Activated B cell treated with CpG ODN at 0.5 μM for 24 hours (primary cell): ENCODE measurements around the gene TESMIN. TPM values are rescaled to one million over a fixed set of nuclear protein-coding genes. Genes with fewer than 3 reads are reported as not detected.

Experiments used
- ATAC-seq: fragments of 200-7000 bp; cut with Tn5 transposase; one replicate; pipeline ENCODE4 v1.10.0; 2021; ENCODE audit warnings: low read depth, mild to moderate bottlenecking, moderate library complexity
- CTCF ChIA-PET: fragments of 350-600 bp; sonication (Branson Sonifier 250); formaldehyde crosslinking; loops from one replicate; lab custom pipeline; 2021; ENCODE audit warnings: antibody characterized with exemption; lab: Charles Lee
- POLR2A ChIA-PET: fragments of 350-600 bp; sonication (Branson Sonifier 250); formaldehyde crosslinking; loops from one replicate; lab custom pipeline; 2021; ENCODE audit warnings: antibody characterized with exemption; lab: Charles Lee
- DNase-seq: peaks from one replicate; pipeline ENCODE4 v3.0.0; 2022
- H3K27ac Mint-ChIP-seq: one replicate; pipeline ENCODE4 v1.8.0; 2020; ENCODE audit warnings: mixed read lengths
- H3K27me3 Mint-ChIP-seq: one replicate; pipeline ENCODE4 v1.8.0; 2021; ENCODE audit warnings: mixed read lengths
- H3K36me3 Mint-ChIP-seq: one replicate; pipeline ENCODE4 v1.8.0; 2021; ENCODE audit warnings: low read depth, mixed read lengths
- H3K4me1 Mint-ChIP-seq: one replicate; pipeline ENCODE4 v1.8.0; 2021; ENCODE audit warnings: mixed read lengths
- H3K4me3 Mint-ChIP-seq: one replicate; pipeline ENCODE4 v1.8.0; 2020; ENCODE audit warnings: mild to moderate bottlenecking, mixed read lengths
- H3K9me3 Mint-ChIP-seq: one replicate; pipeline ENCODE4 v1.8.0; 2020; ENCODE audit warnings: mixed read lengths
- intact Hi-C: fragments of 100-400 bp; cut with micrococcal nuclease; formaldehyde crosslinking; loops from one replicate; pipeline ENCODE4 v1.15.1; 2024
- total RNA-seq: library from RNA; stranded (reverse); gene quantifications from 2 replicates; pipeline ENCODE4 v1.2.3, GENCODE V29; 2022
- TF ChIP-seq, protein P1 (sequence below): fragments of 200-600 bp; IDR thresholded peaks from one replicate; pipeline ENCODE4 v1.8.0; 2022; ENCODE audit warnings: antibody characterized with exemption, mild to moderate bottlenecking

Gene TESMIN
- total RNA-seq, 1 donor from 2014 or later = 3.0 TPM

DNA sequence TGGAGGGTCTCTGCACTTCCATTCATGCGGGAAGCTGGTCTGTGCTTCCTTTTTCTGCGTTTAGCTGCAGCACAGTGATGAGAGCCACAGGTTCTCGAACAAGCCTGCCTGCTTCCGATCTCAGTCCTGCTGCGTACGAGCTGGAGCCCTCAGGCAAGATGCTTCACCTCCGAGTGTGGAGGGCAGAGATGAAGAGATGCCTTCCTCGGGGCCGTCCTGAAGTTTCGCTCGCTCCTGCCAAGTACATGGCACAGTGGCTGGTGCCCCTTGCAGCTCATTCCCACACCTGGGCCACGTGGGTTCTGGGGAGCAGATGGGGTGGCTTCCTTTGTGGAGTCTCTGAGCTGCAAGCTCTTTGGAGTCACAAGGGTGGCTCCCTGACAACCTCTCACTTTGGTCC, 19.5 kb upstream of the TESMIN start:
- intact Hi-C loops = no loop called here
- TF ChIP-seq, protein P1, sequence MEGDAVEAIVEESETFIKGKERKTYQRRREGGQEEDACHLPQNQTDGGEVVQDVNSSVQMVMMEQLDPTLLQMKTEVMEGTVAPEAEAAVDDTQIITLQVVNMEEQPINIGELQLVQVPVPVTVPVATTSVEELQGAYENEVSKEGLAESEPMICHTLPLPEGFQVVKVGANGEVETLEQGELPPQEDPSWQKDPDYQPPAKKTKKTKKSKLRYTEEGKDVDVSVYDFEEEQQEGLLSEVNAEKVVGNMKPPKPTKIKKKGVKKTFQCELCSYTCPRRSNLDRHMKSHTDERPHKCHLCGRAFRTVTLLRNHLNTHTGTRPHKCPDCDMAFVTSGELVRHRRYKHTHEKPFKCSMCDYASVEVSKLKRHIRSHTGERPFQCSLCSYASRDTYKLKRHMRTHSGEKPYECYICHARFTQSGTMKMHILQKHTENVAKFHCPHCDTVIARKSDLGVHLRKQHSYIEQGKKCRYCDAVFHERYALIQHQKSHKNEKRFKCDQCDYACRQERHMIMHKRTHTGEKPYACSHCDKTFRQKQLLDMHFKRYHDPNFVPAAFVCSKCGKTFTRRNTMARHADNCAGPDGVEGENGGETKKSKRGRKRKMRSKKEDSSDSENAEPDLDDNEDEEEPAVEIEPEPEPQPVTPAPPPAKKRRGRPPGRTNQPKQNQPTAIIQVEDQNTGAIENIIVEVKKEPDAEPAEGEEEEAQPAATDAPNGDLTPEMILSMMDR = no peak
- Mint-ChIP-seq H3K4me1 (no peaks in the 10 kb centered on the region), H3K27me3 (no peaks in the 10 kb centered on the region), H3K27ac (no peak overlapping the region), H3K36me3 (peaks cover 63% of the 10 kb centered on the region), H3K4me3 (no peak overlapping the region), H3K9me3 (no peaks in the 10 kb centered on the region)
- DNase-seq = no peak
- ChIA-PET CTCF (no interaction called here), POLR2A (no interaction called here)
- no peak for ATAC-seq

DNA sequence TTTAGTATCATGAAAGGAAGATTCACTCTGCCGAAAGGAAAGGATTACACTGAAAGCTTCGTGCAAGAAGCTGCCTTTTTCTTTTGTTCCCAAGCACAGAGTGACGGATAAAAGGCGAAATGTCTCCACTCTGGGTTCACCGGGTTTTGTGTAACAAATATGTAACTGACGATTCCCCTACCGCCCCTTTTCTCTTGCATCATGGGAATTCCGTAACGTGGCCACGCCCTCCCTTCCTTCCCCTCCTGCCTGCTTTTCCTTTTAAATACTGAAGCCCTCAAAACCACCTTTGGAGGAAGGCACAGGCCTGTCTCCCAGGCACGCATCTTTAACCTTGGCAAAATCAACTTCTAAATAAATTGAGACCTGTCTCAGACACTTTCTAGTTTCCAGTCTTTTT, 16.4 kb upstream of the TESMIN start:
- Mint-ChIP-seq H3K36me3 (peaks cover 48% of the 10 kb centered on the region), H3K4me3 (no peak overlapping the region), H3K27ac (no peak overlapping the region), H3K27me3 (no peaks in the 10 kb centered on the region), H3K4me1 (no peaks in the 10 kb centered on the region), H3K9me3 (no peaks in the 10 kb centered on the region)
- ATAC-seq (no peak), DNase-seq (no peak)
- CTCF ChIA-PET = no interaction called here
- intact Hi-C loops = no loop called here
- POLR2A ChIA-PET = no interaction called here
- TF ChIP-seq, protein P1 = no peak

DNA sequence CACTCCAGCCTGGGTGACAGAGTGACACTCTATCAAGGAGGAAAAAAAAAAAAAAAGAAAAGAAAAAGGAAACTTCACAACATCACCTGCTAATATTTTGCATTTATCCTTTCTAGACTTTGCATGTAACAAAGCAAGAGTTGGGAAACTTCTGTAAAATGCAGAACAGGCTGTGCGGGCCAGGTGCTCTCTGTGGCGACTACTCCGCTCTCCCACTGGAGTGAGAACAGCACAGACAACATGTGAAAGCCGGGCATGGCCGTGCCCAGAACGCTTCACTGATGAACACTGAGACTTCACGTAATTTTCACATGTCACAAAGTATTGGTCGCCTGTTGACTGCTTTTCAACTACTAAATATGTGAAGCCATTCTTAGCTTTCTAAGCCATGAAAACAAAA, 15.5 kb upstream of the TESMIN start:
- TF ChIP-seq, protein P1 = no peak
- H3K27me3 Mint-ChIP-seq = no peaks in the 10 kb centered on the region
- ChIA-PET POLR2A (interaction anchor here (0.6 kb wide), 1 partner anchor 42 kb away, joined by 3 read pairs; no protein-coding TSS in a partner anchor), CTCF (no interaction called here)
- DNase-seq (no peak), ATAC-seq (no peak)
- H3K36me3 Mint-ChIP-seq = peaks cover 50% of the 10 kb centered on the region
- H3K4me1 Mint-ChIP-seq = no peaks in the 10 kb centered on the region
- intact Hi-C loops = no loop called here
- no peak overlapping the region for H3K27ac Mint-ChIP-seq
- H3K4me3 Mint-ChIP-seq = no peak overlapping the region
- no peaks in the 10 kb centered on the region for H3K9me3 Mint-ChIP-seq

DNA sequence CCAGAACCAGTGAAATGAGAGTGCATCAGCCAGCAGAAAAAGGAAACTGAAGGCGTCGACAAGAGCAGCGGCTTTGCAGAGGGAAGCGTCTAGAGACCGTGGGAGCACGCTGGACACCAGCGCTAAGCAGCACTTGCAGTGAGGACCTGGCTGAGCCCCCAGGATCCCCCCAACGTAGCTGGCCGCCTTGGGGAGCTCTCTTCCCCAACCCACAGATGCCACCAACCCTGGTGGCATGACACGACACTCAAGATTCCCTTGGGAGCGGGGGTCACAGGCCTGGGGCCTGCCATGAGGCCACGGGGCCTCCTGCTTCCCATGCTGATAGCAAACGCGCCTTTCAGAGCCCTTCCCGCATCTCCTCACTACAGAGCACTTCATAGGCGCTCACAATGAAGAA, 13.4 kb upstream of the TESMIN start:
- Mint-ChIP-seq H3K9me3 (no peaks in the 10 kb centered on the region), H3K36me3 (peaks cover 43% of the 10 kb centered on the region), H3K4me3 (no peak overlapping the region), H3K27ac (no peak overlapping the region), H3K27me3 (no peaks in the 10 kb centered on the region), H3K4me1 (no peaks in the 10 kb centered on the region)
- ChIA-PET CTCF (no interaction called here), POLR2A (no interaction called here)
- TF ChIP-seq, protein P1 = no peak
- intact Hi-C loops = no loop called here
- no peak for ATAC-seq
- DNase-seq = no peak

DNA sequence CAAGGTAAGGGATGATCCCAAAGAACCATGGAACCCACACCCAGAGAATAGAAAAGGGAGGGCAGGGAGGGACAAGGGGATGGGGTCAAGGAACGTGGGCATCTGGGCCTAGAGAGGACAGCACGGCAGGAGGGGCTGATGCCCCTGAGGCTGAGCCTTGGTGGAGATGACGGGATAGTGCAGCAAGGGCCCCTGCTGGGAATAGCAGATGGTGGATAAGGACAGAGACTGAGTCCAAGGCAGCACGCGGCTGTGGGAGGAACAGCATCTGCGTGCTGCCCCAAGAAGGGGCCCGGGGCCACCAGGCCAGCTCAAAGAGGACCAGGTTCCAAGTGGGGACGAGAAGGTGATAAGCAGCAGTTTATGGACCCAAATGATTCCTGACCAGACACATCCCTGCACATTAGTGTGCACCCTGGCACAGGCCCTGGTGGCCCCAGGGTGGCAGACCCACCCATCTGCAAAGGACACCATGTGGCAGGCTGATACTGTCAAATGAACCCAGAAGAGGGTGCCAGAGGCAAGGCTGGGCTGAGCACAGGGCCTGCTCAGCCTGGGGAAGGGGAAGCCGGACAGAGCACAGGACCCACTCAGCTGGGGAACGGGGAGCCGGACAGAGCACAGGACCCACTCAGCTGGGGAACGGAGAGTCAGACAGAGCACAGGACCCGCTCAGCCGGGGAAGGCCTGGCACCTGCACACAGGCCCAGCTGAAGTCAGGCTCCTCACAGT, 12.8 kb upstream of the TESMIN start:
- TF ChIP-seq, protein P1 = no peak
- POLR2A ChIA-PET = interaction anchor here (0.6 kb wide), 1 partner anchor 287 kb away, joined by 8 read pairs; no protein-coding TSS in a partner anchor

More for the DNA sequence above, 12.8 kb upstream of the TESMIN start:
- CTCF ChIA-PET = no interaction called here
- H3K9me3 Mint-ChIP-seq = no peaks in the 10 kb centered on the region
- H3K36me3 Mint-ChIP-seq = peaks cover 46% of the 10 kb centered on the region
- no peaks in the 10 kb centered on the region for H3K27me3 Mint-ChIP-seq
- H3K4me1 Mint-ChIP-seq = no peaks in the 10 kb centered on the region
- ATAC-seq = peak; percentile 28
- intact Hi-C loops = no loop called here
- DNase-seq = no peak
- no peak overlapping the region for H3K27ac Mint-ChIP-seq
- no peak overlapping the region for H3K4me3 Mint-ChIP-seq
